Medulla oblongata (tissue), 1 donor: Measurements from ENCODE around the gene TSSK6.

ENCODE experiments used
- DNase-seq: peaks from one replicate; pipeline ENCODE4 v3.0.0-alpha.2; 2015; ENCODE audit errors: extremely low spot score

Gene TSSK6

DNA sequence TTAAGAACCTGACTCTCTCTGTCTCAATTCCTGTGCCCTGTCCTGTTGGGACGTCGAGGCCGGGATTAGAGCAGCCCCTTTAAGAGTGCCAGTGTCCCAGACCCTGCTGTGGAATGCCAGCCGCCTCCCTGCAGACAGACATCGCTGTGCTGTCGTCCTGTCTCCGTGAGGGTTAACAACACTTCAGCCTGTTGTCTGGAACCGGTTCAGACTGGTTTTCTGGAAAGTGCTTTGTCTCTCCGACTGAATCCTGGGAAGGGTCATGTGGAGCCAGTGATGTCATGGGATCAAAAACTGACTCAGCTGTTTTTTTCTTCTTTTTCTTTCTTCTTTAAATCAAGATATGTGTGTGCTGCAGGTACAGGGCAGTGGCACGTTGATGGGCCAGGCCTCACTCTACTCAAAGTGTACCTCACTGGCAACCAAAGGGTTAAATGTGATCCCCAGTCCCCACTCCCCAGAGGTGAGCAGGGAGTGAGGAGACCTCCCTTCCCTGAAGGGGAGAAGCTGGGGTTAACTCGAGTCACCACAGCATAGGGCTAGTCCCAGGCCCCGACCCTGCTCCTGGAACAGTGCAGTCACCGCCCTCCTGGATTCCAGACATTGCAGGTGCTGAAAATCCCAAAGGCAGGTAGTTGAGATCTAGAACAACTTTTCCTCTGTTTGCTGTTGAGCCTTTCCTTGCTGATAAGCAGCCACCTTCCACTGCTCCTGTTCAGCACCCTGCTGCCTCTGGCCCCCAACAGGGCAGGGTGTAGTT, 50.8 kb downstream of the TSSK6 start:
- DNase-seq: peak; percentile 67
